Hepatocyte (in vitro differentiated cells): ENCODE results near the gene APBA2.

ENCODE experiments used
- CTCF ChIP-seq: fragments of 200-600 bp; sonication (generic); IDR thresholded peaks from 2 replicates; pipeline ENCODE4 v1.5.1; 2016; ENCODE audit warnings: antibody characterized with exemption, mild to moderate bottlenecking; ENCODE audit not compliant: poor library complexity
- EZH2 ChIP-seq: fragments of 200-600 bp; sonication (generic); IDR thresholded peaks from 2 replicates; pipeline ENCODE4 v1.6.1; 2016; ENCODE audit warnings: antibody characterized with exemption, mild to moderate bottlenecking, borderline replicate concordance
- EZH2phosphoT487 ChIP-seq: fragments of 200-600 bp; sonication (generic); IDR thresholded peaks from one replicate; pipeline ENCODE4 v1.6.1; 2018; ENCODE audit warnings: antibody characterized with exemption, mild to moderate bottlenecking, low read depth, moderate library complexity; ENCODE audit not compliant: unreplicated experiment, severe bottlenecking

DNA sequence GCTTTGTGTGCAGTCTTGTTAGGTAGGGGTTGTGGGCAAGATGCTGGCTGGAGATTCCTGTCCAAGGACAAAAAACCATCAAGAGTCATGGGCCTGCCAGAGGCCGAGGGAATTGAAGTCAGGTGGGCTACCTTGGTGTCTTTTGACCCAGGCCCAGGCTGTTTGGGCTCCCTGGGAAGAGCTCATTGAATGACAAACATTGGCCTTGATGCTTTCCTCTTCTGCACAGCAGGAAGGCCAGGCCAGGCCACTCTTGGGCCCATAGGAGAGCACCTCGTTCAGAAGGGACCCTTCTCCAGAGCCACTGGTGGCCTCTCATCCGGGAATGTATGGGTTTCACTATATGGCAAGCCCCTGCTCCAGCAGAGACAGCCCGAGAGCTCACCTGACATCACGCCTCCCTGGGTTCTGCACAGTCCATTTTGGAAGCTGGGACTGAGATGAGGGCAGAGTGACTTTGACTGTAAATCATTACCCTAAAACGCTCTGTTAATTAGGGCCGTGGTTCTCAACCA, 214.8 kb downstream of the APBA2 start:
- no peak for TF ChIP-seq CTCF
- TF ChIP-seq EZH2, result no peak
- TF ChIP-seq EZH2phosphoT487, result no peak
